GM06990 (cell line): ENCODE results near the gene PPARD.

Experiments used
- DNase-seq: peaks from one replicate; pipeline ENCODE4 v3.0.0-alpha.2; 2011; ENCODE audit not compliant: insufficient read length; ENCODE audit errors: extremely low read depth
- H3K27me3 ChIP-seq: replicated peaks from 2 replicates; pipeline ENCODE4 v1.6.0; 2011; ENCODE audit warnings: low read length; ENCODE audit not compliant: control insufficient read depth, insufficient read depth
- H3K36me3 ChIP-seq: 2 replicates; pipeline ENCODE4 v1.5.1; 2011; ENCODE audit warnings: low read length; ENCODE audit not compliant: control insufficient read depth, insufficient read depth
- H3K4me3 ChIP-seq: replicated peaks from 2 replicates; pipeline ENCODE4 v1.5.1; 2011; ENCODE audit warnings: low read depth, mild to moderate bottlenecking, control low read depth, low read length
- CTCF ChIP-seq: IDR thresholded peaks from 2 replicates; pipeline ENCODE4 v1.5.1; 2011; ENCODE audit warnings: low read length, control low read depth, mild to moderate bottlenecking, inconsistent platforms; ENCODE audit not compliant: insufficient read depth, poor library complexity, severe bottlenecking

The PPARD gene

GRCh38 chr6:35370124-35370741 is 27.9 kb downstream of the PPARD start:
- no peak for TF ChIP-seq CTCF
- peak; percentile 40 for DNase-seq
- Histone ChIP-seq H3K4me3 (no peak overlapping the region), H3K36me3 (no peaks in the 10 kb centered on the region; the same call in 1 of the 2 replicates), H3K27me3 (no peaks in the 10 kb centered on the region)

GRCh38 chr6:35370785-35371493 is 28.6 kb downstream of the PPARD start:
- no peak for DNase-seq
- TF ChIP-seq CTCF: no peak
- no peaks in the 10 kb centered on the region for H3K27me3 ChIP-seq
- no peaks in the 10 kb centered on the region; the same call in 1 of the 2 replicates for H3K36me3 ChIP-seq
- H3K4me3 ChIP-seq: no peak overlapping the region

GRCh38 chr6:35371494-35372262 is 29.3 kb downstream of the PPARD start:
- H3K4me3 ChIP-seq: no peak overlapping the region
- no peaks in the 10 kb centered on the region for H3K27me3 ChIP-seq
- TF ChIP-seq CTCF: no peak
- no peaks in the 10 kb centered on the region; the same call in 1 of the 2 replicates for H3K36me3 ChIP-seq
- DNase-seq: no peak

GRCh38 chr6:35372633-35373032 is 30.3 kb downstream of the PPARD start:
- no peak for TF ChIP-seq CTCF
- no peak for DNase-seq
- Histone ChIP-seq H3K27me3 (no peaks in the 10 kb centered on the region), H3K4me3 (no peak overlapping the region), H3K36me3 (no peaks in the 10 kb centered on the region; the same call in 1 of the 2 replicates)

GRCh38 chr6:35376281-35376680 is 33.9 kb downstream of the PPARD start:
- no peak for TF ChIP-seq CTCF
- Histone ChIP-seq H3K36me3 (no peaks in the 10 kb centered on the region; the same call in 1 of the 2 replicates), H3K4me3 (no peak overlapping the region), H3K27me3 (no peaks in the 10 kb centered on the region)
- DNase-seq: no peak
